ENCODE data around the gene TBPL1.

Gene TBPL1

GRCh38 chr6:133939778-133940667 lies 13.0 kb upstream of the TBPL1 start:
- no peak overlapping the region for H2AFZ ChIP-seq
- H3K9me3 ChIP-seq (ENCODE audit: control insufficient read depth, low read length), result no peaks in the 10 kb centered on the region
- no peaks in the 10 kb centered on the region for H3K36me3 ChIP-seq (ENCODE audit: control insufficient read depth, insufficient read depth, low read length)
- no peaks in the 10 kb centered on the region for H3K4me1 ChIP-seq
- H3K4me2 ChIP-seq (ENCODE audit: low read length), result no peak overlapping the region
- no peaks in the 10 kb centered on the region for H3K27me3 ChIP-seq (ENCODE audit: control insufficient read depth, insufficient read depth, low read length)
- no peak overlapping the region for H3K9ac ChIP-seq
- H3K4me3 ChIP-seq (ENCODE audit: low read depth, low read length), result no peak overlapping the region
- H3K79me2 ChIP-seq, result no peaks in the 10 kb centered on the region
- TF ChIP-seq, protein P1, sequence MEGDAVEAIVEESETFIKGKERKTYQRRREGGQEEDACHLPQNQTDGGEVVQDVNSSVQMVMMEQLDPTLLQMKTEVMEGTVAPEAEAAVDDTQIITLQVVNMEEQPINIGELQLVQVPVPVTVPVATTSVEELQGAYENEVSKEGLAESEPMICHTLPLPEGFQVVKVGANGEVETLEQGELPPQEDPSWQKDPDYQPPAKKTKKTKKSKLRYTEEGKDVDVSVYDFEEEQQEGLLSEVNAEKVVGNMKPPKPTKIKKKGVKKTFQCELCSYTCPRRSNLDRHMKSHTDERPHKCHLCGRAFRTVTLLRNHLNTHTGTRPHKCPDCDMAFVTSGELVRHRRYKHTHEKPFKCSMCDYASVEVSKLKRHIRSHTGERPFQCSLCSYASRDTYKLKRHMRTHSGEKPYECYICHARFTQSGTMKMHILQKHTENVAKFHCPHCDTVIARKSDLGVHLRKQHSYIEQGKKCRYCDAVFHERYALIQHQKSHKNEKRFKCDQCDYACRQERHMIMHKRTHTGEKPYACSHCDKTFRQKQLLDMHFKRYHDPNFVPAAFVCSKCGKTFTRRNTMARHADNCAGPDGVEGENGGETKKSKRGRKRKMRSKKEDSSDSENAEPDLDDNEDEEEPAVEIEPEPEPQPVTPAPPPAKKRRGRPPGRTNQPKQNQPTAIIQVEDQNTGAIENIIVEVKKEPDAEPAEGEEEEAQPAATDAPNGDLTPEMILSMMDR (IDR thresholded peaks at IDR 0.05), result no peak
- no peak overlapping the region for H3K27ac ChIP-seq

- Histone ChIP-seq H2AFZ (no peak overlapping the region), H3K27ac (no peak overlapping the region), H3K4me2 (ENCODE audit: low read length) (no peak overlapping the region), H3K9me3 (ENCODE audit: control insufficient read depth, low read length) (no peaks in the 10 kb centered on the region), H3K4me3 (ENCODE audit: low read depth, low read length) (no peak overlapping the region), H3K27me3 (ENCODE audit: control insufficient read depth, insufficient read depth, low read length) (no peaks in the 10 kb centered on the region), H3K4me1 (no peaks in the 10 kb centered on the region), H3K9ac (no peak overlapping the region), H3K79me2 (no peaks in the 10 kb centered on the region), H3K36me3 (ENCODE audit: control insufficient read depth, insufficient read depth, low read length) (no peaks in the 10 kb centered on the region)
- TF ChIP-seq, protein P1 (IDR thresholded peaks at IDR 0.05), result no peak
Measured at GRCh38 chr6:133945158-133945557, 7.9 kb upstream of the TBPL1 start.

- Histone ChIP-seq H3K9me3 (ENCODE audit: control insufficient read depth, low read length) (no peaks in the 10 kb centered on the region), H2AFZ (no peak overlapping the region), H3K9ac (no peak overlapping the region), H3K79me2 (no peaks in the 10 kb centered on the region), H3K4me2 (ENCODE audit: low read length) (no peak overlapping the region), H3K27ac (no peak overlapping the region), H3K4me3 (ENCODE audit: low read depth, low read length) (no peak overlapping the region), H3K27me3 (ENCODE audit: control insufficient read depth, insufficient read depth, low read length) (no peaks in the 10 kb centered on the region), H3K36me3 (ENCODE audit: control insufficient read depth, insufficient read depth, low read length) (no peaks in the 10 kb centered on the region), H3K4me1 (no peaks in the 10 kb centered on the region)
- TF ChIP-seq, protein P1 (IDR thresholded peaks at IDR 0.05), result no peak
Measured at GRCh38 chr6:133947302-133947900, 5.6 kb upstream of the TBPL1 start.

- Histone ChIP-seq H2AFZ (no peak overlapping the region), H3K9me3 (ENCODE audit: control insufficient read depth, low read length) (no peaks in the 10 kb centered on the region), H3K4me2 (ENCODE audit: low read length) (no peak overlapping the region), H3K9ac (no peak overlapping the region), H3K27ac (no peak overlapping the region), H3K27me3 (ENCODE audit: control insufficient read depth, insufficient read depth, low read length) (no peaks in the 10 kb centered on the region), H3K79me2 (peaks cover 4% of the 10 kb centered on the region), H3K4me1 (no peaks in the 10 kb centered on the region), H3K36me3 (ENCODE audit: control insufficient read depth, insufficient read depth, low read length) (no peaks in the 10 kb centered on the region), H3K4me3 (ENCODE audit: low read depth, low read length) (no peak overlapping the region)
- TF ChIP-seq, protein P1 (IDR thresholded peaks at IDR 0.05), result no peak
Measured at GRCh38 chr6:133948472-133948871, 4.6 kb upstream of the TBPL1 start.
